Fibroblast of lung (primary cell): ENCODE results near the gene HOXB1. TPM values are rescaled to one million over a fixed set of nuclear protein-coding genes. Genes with fewer than 3 reads are reported as not detected.

Source experiments
- DNase-seq, 2 donors: peaks; one replicate each; pipeline versions ENCODE4 v3.0.0 to v3.0.0-alpha.2; 2010; ENCODE audit warnings: low read depth in 2 of 2
- H2AFZ ChIP-seq: 2 replicates; pipeline ENCODE4 v1.5.1; 2012; ENCODE audit warnings: low read length, control low read depth, inconsistent platforms
- H3K27ac ChIP-seq: 2 replicates; pipeline ENCODE4 v1.5.1; 2011; ENCODE audit warnings: low read length, control low read depth; ENCODE audit not compliant: insufficient read depth
- H3K27me3 ChIP-seq: 2 replicates; pipeline ENCODE4 v1.5.1; 2011; ENCODE audit warnings: mild to moderate bottlenecking, low read length; ENCODE audit not compliant: control insufficient read depth, insufficient read depth
- H3K36me3 ChIP-seq: 2 replicates; pipeline ENCODE4 v1.5.1; 2011; ENCODE audit warnings: low read length; ENCODE audit not compliant: control insufficient read depth, insufficient read depth
- H3K4me1 ChIP-seq: 2 replicates; pipeline ENCODE4 v1.5.1; 2011; ENCODE audit warnings: low read length; ENCODE audit not compliant: control insufficient read depth, insufficient read depth; ENCODE audit errors: extremely low read depth
- H3K4me2 ChIP-seq: 2 replicates; pipeline ENCODE4 v1.5.1; 2011; ENCODE audit warnings: low read length, control low read depth; ENCODE audit not compliant: insufficient read depth; ENCODE audit errors: extremely low read depth
- H3K4me3 ChIP-seq, 4 experiments: fragments of 200-600 bp in 1 of 4; sonication (generic) in 1 of 4; replicated peaks in 1 of 4; 2 replicates each; pipeline ENCODE4 v1.5.1; 2011 to 2016; ENCODE audit warnings: low read length in 4 of 4, low read depth in 3 of 4, mild to moderate bottlenecking in 3 of 4, control low read depth in 2 of 4, inconsistent platforms in 1 of 4, mixed read lengths in 1 of 4; ENCODE audit not compliant: insufficient read depth in 1 of 4; ENCODE audit errors: control extremely low read depth in 1 of 4
- H3K79me2 ChIP-seq: 2 replicates; pipeline ENCODE4 v1.5.1; 2012; ENCODE audit warnings: mild to moderate bottlenecking, low read length, inconsistent platforms; ENCODE audit not compliant: control insufficient read depth, insufficient read depth
- H3K9ac ChIP-seq: 2 replicates; pipeline ENCODE4 v1.5.1; 2011; ENCODE audit warnings: mild to moderate bottlenecking, low read length, control low read depth; ENCODE audit not compliant: insufficient read depth
- H3K9me3 ChIP-seq: 2 replicates; pipeline ENCODE4 v1.5.1; 2012; ENCODE audit warnings: low read depth, low read length; ENCODE audit not compliant: control insufficient read depth, insufficient read depth
- H4K20me1 ChIP-seq: 2 replicates; pipeline ENCODE4 v1.5.1; 2011; ENCODE audit warnings: low read length; ENCODE audit not compliant: control insufficient read depth, insufficient read depth; ENCODE audit errors: extremely low read depth
- CTCF ChIP-seq, 2 donors: IDR thresholded peaks in 1 of 2; conservative IDR thresholded peaks in 1 of 2; 1 replicate in 1 of 2; 2 replicates in 1 of 2; pipeline ENCODE4 v1.5.1; 2011 to 2012; ENCODE audit warnings: low read length in 2 of 2, control low read depth in 1 of 2, inconsistent platforms in 1 of 2, low read depth in 1 of 2, mild to moderate bottlenecking in 1 of 2
- EZH2 ChIP-seq: IDR thresholded peaks from 2 replicates; pipeline ENCODE4 v1.5.1; 2012; ENCODE audit warnings: low read length, control low read depth, mild to moderate bottlenecking; ENCODE audit errors: missing control alignments
- polyA plus RNA-seq, 2 donors: library from polyadenylated mRNA; depleted of rRNA in 1 of 2; stranded (reverse) in 1 of 2; unstranded in 1 of 2; fragments of >200 nt; gene quantifications; 2 replicates each; pipeline ENCODE4 v1.2.1, GENCODE V29; 2011 to 2012; ENCODE audit warnings: missing spikeins in 1 of 2
- total RNA-seq: library from RNA; depleted of rRNA; stranded (reverse); fragments of >200 nt; gene quantifications from 2 replicates; pipeline ENCODE4 v1.2.1, GENCODE V29; 2014

HOXB1 gene
- total and polyA plus RNA-seq, 2 donors (not counting 1 experiment from before 2014, with no cell fraction given), result not detected

GRCh38 chr17:48515925-48516900 is 14.6 kb downstream of the HOXB1 start:
- DNase-seq, result no peak
- Histone ChIP-seq H4K20me1 (no peaks in the 10 kb centered on the region), H3K27me3 (peaks cover 5% of the 10 kb centered on the region)

GRCh38 chr17:48514477-48514876 is 16.3 kb downstream of the HOXB1 start:
- Histone ChIP-seq H3K27me3 (peaks cover 5% of the 10 kb centered on the region), H2AFZ (no peak overlapping the region), H3K4me3 (no peak overlapping the region), H3K4me2 (no peak overlapping the region), H3K36me3 (no peaks in the 10 kb centered on the region), H3K9ac (no peak overlapping the region), H3K4me1 (no peaks in the 10 kb centered on the region), H4K20me1 (no peaks in the 10 kb centered on the region), H3K9me3 (no peaks in the 10 kb centered on the region), H3K79me2 (no peaks in the 10 kb centered on the region), H3K27ac (no peak overlapping the region)
- TF ChIP-seq EZH2, result no peak
- TF ChIP-seq CTCF (conservative IDR thresholded peaks at IDR 0.05 in 1 of 2, IDR thresholded peaks at IDR 0.05 in 1 of 2; ENCODE audit: low read depth in 1 of 2, low read length in 2 of 2), result no peak
- no peak for DNase-seq

More at GRCh38 chr17:48515925-48516900, 14.6 kb downstream of the HOXB1 start:
- no peak overlapping the region for H3K4me3 ChIP-seq
- H3K27ac ChIP-seq, result no peak overlapping the region
- TF ChIP-seq EZH2, result no peak
- TF ChIP-seq CTCF (conservative IDR thresholded peaks at IDR 0.05 in 1 of 2, IDR thresholded peaks at IDR 0.05 in 1 of 2; ENCODE audit: low read depth in 1 of 2, low read length in 2 of 2), result no peak
- H3K36me3 ChIP-seq, result no peaks in the 10 kb centered on the region
- H3K4me1 ChIP-seq, result peaks cover 4% of the 10 kb centered on the region
- no peak overlapping the region for H2AFZ ChIP-seq
- no peaks in the 10 kb centered on the region for H3K79me2 ChIP-seq
- H3K9me3 ChIP-seq, result no peaks in the 10 kb centered on the region
- no peak overlapping the region for H3K4me2 ChIP-seq
- H3K9ac ChIP-seq, result no peak overlapping the region

GRCh38 chr17:48513666-48514455 is 16.9 kb downstream of the HOXB1 start:
- Histone ChIP-seq H3K9ac (no peak overlapping the region), H3K4me1 (no peaks in the 10 kb centered on the region), H3K27ac (no peak overlapping the region), H3K9me3 (no peaks in the 10 kb centered on the region), H4K20me1 (no peaks in the 10 kb centered on the region), H3K27me3 (peaks cover 5% of the 10 kb centered on the region), H3K36me3 (no peaks in the 10 kb centered on the region), H3K79me2 (no peaks in the 10 kb centered on the region), H3K4me2 (no peak overlapping the region), H2AFZ (no peak overlapping the region), H3K4me3 (no peak overlapping the region)
- TF ChIP-seq EZH2 (no peak), CTCF (conservative IDR thresholded peaks at IDR 0.05 in 1 of 2, IDR thresholded peaks at IDR 0.05 in 1 of 2; ENCODE audit: low read depth in 1 of 2, low read length in 2 of 2) (no peak)
- no peak for DNase-seq
